ENCODE measurements around the gene RPL13. TPM values are rescaled to one million over a fixed set of nuclear protein-coding genes. Genes with fewer than 3 reads are reported as not detected.

RPL13 gene
- polyA plus RNA-seq, 1 donor from 2014 or later: 2,685 TPM

- H3K27ac ChIP-seq (ENCODE audit: low read length): no peak overlapping the region
- H3K4me3 ChIP-seq (ENCODE audit: low read length): no peak overlapping the region
- H3K27me3 ChIP-seq (ENCODE audit: insufficient read depth, low read depth, low read length): no peaks in the 10 kb centered on the region
- H3F3A ChIP-seq (ENCODE audit: insufficient read depth, low read length, poor library complexity, severe bottlenecking): no peaks in the 10 kb centered on the region
- H2AFZ ChIP-seq (ENCODE audit: low read depth, low read length): no peak overlapping the region
- H3K9me2 ChIP-seq (ENCODE audit: insufficient read depth, low read length): no peaks in the 10 kb centered on the region
- no peak for TF ChIP-seq TAF1 (IDR thresholded peaks at IDR 0.05; ENCODE audit: low read depth)
- no peak for TF ChIP-seq CTCF (IDR thresholded peaks at IDR 0.05; ENCODE audit: poor library complexity, severe bottlenecking)
- no peak for TF ChIP-seq EZH2 (IDR thresholded peaks at IDR 0.05; ENCODE audit: borderline replicate concordance, insufficient read depth, low read length, poor library complexity, severe bottlenecking)
- no peak for TF ChIP-seq REST (IDR thresholded peaks at IDR 0.05; ENCODE audit: borderline replicate concordance)
- TF ChIP-seq MXI1 (conservative IDR thresholded peaks at IDR 0.05; ENCODE audit: poor library complexity, severe bottlenecking): no peak
- no peak for TF ChIP-seq POLR2AphosphoS5 (IDR thresholded peaks at IDR 0.05)
- no peak for TF ChIP-seq EP300 (conservative IDR thresholded peaks at IDR 0.05; ENCODE audit: poor library complexity, severe bottlenecking)
- no peak for TF ChIP-seq SMC3 (conservative IDR thresholded peaks at IDR 0.05; ENCODE audit: poor library complexity)
- no peak for TF ChIP-seq RAD21 (conservative IDR thresholded peaks at IDR 0.05)
- H3K36me3 ChIP-seq (ENCODE audit: insufficient read depth, low read length): no peaks in the 10 kb centered on the region
- no peak overlapping the region for H3K4me2 ChIP-seq (ENCODE audit: low read length)
- H3K9ac ChIP-seq (ENCODE audit: low read length): no peak overlapping the region
- H3K79me2 ChIP-seq (replicated peaks; ENCODE audit: insufficient read depth, low read length): no peaks in the 10 kb centered on the region
- H3K9me3 ChIP-seq (ENCODE audit: low read length): no peaks in the 10 kb centered on the region
- no peaks in the 10 kb centered on the region for H4K20me1 ChIP-seq (ENCODE audit: insufficient read depth)
Observed at GRCh38 chr16:89555265-89555664, 5.2 kb upstream of the RPL13 start.

- Histone ChIP-seq H3K27me3 (ENCODE audit: insufficient read depth, low read depth, low read length) (no peaks in the 10 kb centered on the region), H3K4me2 (ENCODE audit: low read length) (no peak overlapping the region), H3K9me2 (ENCODE audit: insufficient read depth, low read length) (no peaks in the 10 kb centered on the region), H3K9me3 (ENCODE audit: low read length) (no peaks in the 10 kb centered on the region), H4K20me1 (ENCODE audit: insufficient read depth) (no peaks in the 10 kb centered on the region), H3K36me3 (ENCODE audit: insufficient read depth, low read length) (no peaks in the 10 kb centered on the region), H3K27ac (ENCODE audit: low read length) (no peak overlapping the region), H3K79me2 (replicated peaks; ENCODE audit: insufficient read depth, low read length) (no peaks in the 10 kb centered on the region), H2AFZ (ENCODE audit: low read depth, low read length) (no peak overlapping the region), H3F3A (ENCODE audit: insufficient read depth, low read length, poor library complexity, severe bottlenecking) (no peaks in the 10 kb centered on the region), H3K4me3 (ENCODE audit: low read length) (no peak overlapping the region), H3K9ac (ENCODE audit: low read length) (no peak overlapping the region)
- no peak for TF ChIP-seq EP300 (conservative IDR thresholded peaks at IDR 0.05; ENCODE audit: poor library complexity, severe bottlenecking)
- no peak for TF ChIP-seq RAD21 (conservative IDR thresholded peaks at IDR 0.05)
- no peak for TF ChIP-seq EZH2 (IDR thresholded peaks at IDR 0.05; ENCODE audit: borderline replicate concordance, insufficient read depth, low read length, poor library complexity, severe bottlenecking)
- no peak for TF ChIP-seq SMC3 (conservative IDR thresholded peaks at IDR 0.05; ENCODE audit: poor library complexity)
- TF ChIP-seq REST (IDR thresholded peaks at IDR 0.05; ENCODE audit: borderline replicate concordance): no peak
- TF ChIP-seq CTCF (IDR thresholded peaks at IDR 0.05; ENCODE audit: poor library complexity, severe bottlenecking): no peak
- TF ChIP-seq POLR2AphosphoS5 (IDR thresholded peaks at IDR 0.05): no peak
- TF ChIP-seq MXI1 (conservative IDR thresholded peaks at IDR 0.05; ENCODE audit: poor library complexity, severe bottlenecking): no peak
- no peak for TF ChIP-seq TAF1 (IDR thresholded peaks at IDR 0.05; ENCODE audit: low read depth)
Observed at GRCh38 chr16:89555780-89556179, 4.7 kb upstream of the RPL13 start.

All from neural cell (in vitro differentiated cells).